Naive thymus-derived CD8-positive, alpha-beta T cell (primary cell): Measurements from ENCODE around the gene CTIF. TPM values are rescaled to one million over a fixed set of nuclear protein-coding genes. Genes with fewer than 3 reads are reported as not detected.
A peak's percentile ranks its signal among the peaks of the same experiment; 100 is the strongest.

Experiments
- ATAC-seq, 2 donors: fragments of 150-1000 bp; cut with Tn5 transposase in 1 of 2; sonication (Bioruptor Pico), chemical (Tn5 transposase) in 1 of 2; 1 replicate in 1 of 2; 2 replicates in 1 of 2; pipeline ENCODE4 v1.10.0; 2021; ENCODE audit warnings: mild to moderate bottlenecking in 2 of 2, moderate library complexity in 2 of 2
- POLR2A ChIA-PET: fragments of 350-600 bp; sonication (Branson Sonifier 250); formaldehyde crosslinking; loops from one replicate; lab custom pipeline; 2021; ENCODE audit warnings: antibody characterized with exemption; lab: Charles Lee
- DNase-seq, 10 donors: peaks; one replicate each; pipeline versions ENCODE4 v3.0.0 to v3.0.0-alpha.2; 2020 to 2022
- H3K27ac Mint-ChIP-seq, 10 donors: one replicate each; pipeline ENCODE4 v1.8.0; 2020 to 2022; ENCODE audit warnings: mild to moderate bottlenecking in 10 of 10, mixed read lengths in 10 of 10, moderate library complexity in 4 of 10, inconsistent platforms in 1 of 10
- H3K27me3 Mint-ChIP-seq, 5 donors: one replicate each; pipeline ENCODE4 v1.8.0; 2021 to 2022; ENCODE audit warnings: mixed read lengths in 5 of 5
- H3K36me3 Mint-ChIP-seq, 3 donors: one replicate each; pipeline ENCODE4 v1.8.0; 2020 to 2022; ENCODE audit warnings: mixed read lengths in 3 of 3, mild to moderate bottlenecking in 2 of 3, inconsistent platforms in 1 of 3
- H3K4me1 Mint-ChIP-seq, 4 donors: one replicate each; pipeline ENCODE4 v1.8.0; 2021 to 2022; ENCODE audit warnings: mixed read lengths in 4 of 4
- H3K4me3 Mint-ChIP-seq, 10 donors: one replicate each; pipeline ENCODE4 v1.8.0; 2020 to 2022; ENCODE audit warnings: mild to moderate bottlenecking in 10 of 10, mixed read lengths in 10 of 10, moderate library complexity in 6 of 10, inconsistent platforms in 1 of 10
- H3K9me3 Mint-ChIP-seq, 9 donors: one replicate each; pipeline ENCODE4 v1.8.0; 2020 to 2022; ENCODE audit warnings: mixed read lengths in 9 of 9, mild to moderate bottlenecking in 3 of 9, inconsistent platforms in 1 of 9, moderate library complexity in 1 of 9
- polyA plus RNA-seq, 3 donors: library from polyadenylated mRNA; unstranded; fragments of 300-500 nt; fragmentation: Illumina TruSeq; gene quantifications; one replicate each; pipeline ENCODE4 v1.2.3, GENCODE V29; 2021
- total RNA-seq, 8 experiments: library from RNA in 2 of 8; stranded (reverse) in 2 of 8; gene quantifications; one replicate each; pipeline ENCODE4 v1.2.3 and lab custom pipeline; 2021 to 2026

CTIF gene
- total and polyA plus RNA-seq, 5 experiments from 2014 or later, result 0.06 to 3.4 (median 2.0) TPM; not detected in 2

GRCh38 chr18:48605408-48605845, 66.6 kb downstream of the CTIF start:
- Mint-ChIP-seq H3K9me3 (peaks cover 0 to 10% (median 0%) of the 10 kb centered on the region in 9 donors), H3K27me3 (peaks cover 0 to under 1% (median 0%) of the 10 kb centered on the region in 5 donors), H3K27ac (no peak overlapping the region), H3K4me1 (no peaks in the 10 kb centered on the region), H3K36me3 (no peaks in the 10 kb centered on the region), H3K4me3 (no peak overlapping the region)
- ATAC-seq (no peak), DNase-seq (no peak)
- POLR2A ChIA-PET, result no interaction called here

DNA sequence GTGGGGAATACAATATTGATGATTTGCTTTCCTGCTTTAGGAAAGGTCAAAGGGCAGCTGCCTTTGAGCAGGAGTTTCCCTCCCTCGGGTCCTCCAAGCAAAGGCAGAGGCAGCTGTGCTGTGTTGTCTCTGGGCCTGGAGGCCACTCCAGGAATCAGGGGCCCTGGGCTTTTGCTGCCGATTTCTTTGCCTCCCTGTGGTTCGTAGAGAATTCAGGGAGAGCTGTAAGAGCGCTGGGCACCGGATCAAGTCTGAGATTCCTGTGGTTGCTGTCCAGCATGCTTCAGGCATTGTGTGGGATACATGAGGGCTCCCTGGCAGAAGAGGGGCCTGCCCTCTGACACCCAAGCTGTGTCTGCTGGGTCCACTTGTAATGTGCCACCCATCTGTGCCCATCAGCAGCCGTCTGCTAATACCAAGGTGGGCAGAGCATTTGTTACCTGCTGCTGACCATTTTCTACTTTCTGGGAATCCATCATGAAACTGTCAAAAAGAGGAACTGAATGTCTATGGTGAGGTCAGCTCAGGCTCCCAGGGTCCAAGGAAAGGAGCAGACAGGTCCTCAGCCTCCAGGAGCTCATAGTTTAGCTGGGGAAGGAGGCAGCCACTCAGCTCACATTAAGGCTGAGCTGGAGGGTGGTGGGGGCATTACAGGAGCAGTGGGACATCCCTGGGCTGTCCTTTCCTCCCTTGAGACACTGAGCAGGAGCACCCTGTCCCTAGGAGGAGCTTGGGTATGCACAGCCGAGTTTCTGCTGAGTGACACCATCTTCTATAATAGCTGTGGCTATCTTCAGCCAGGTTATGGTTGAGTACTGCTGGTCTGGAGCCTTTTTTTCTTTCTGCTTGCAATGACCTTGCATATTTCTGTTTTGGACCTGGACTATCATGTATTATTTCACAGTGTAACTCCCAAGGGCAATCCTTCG, 68.5 kb downstream of the CTIF start:
- DNase-seq, result no peak
- Mint-ChIP-seq H3K27ac (no peak overlapping the region), H3K9me3 (peaks cover 0 to 10% (median 0%) of the 10 kb centered on the region in 9 donors), H3K36me3 (no peaks in the 10 kb centered on the region), H3K4me3 (no peak overlapping the region), H3K4me1 (no peaks in the 10 kb centered on the region), H3K27me3 (peaks cover 0 to 2% (median 0%) of the 10 kb centered on the region in 5 donors)
- POLR2A ChIA-PET, result no interaction called here
- ATAC-seq, result no peak

GRCh38 chr18:48608581-48608980, 69.8 kb downstream of the CTIF start:
- Mint-ChIP-seq H3K27ac (no peak overlapping the region), H3K36me3 (no peaks in the 10 kb centered on the region), H3K4me1 (no peaks in the 10 kb centered on the region), H3K9me3 (no peaks in the 10 kb centered on the region), H3K27me3 (peaks cover 0 to 2% (median 0%) of the 10 kb centered on the region in 5 donors), H3K4me3 (no peak overlapping the region)
- DNase-seq, result no peak
- POLR2A ChIA-PET, result no interaction called here
- no peak for ATAC-seq

GRCh38 chr18:48609114-48609513, 70.3 kb downstream of the CTIF start:
- peaks cover 0 to 2% (median 0%) of the 10 kb centered on the region in 5 donors for H3K27me3 Mint-ChIP-seq
- H3K9me3 Mint-ChIP-seq, result no peaks in the 10 kb centered on the region
- no peak for DNase-seq
- no peak for ATAC-seq
- H3K36me3 Mint-ChIP-seq, result no peaks in the 10 kb centered on the region
- H3K4me1 Mint-ChIP-seq, result no peaks in the 10 kb centered on the region
- no peak overlapping the region for H3K4me3 Mint-ChIP-seq
- H3K27ac Mint-ChIP-seq, result peak overlapping the region in 1 of 10 donors; percentile 61
- POLR2A ChIA-PET, result no interaction called here

GRCh38 chr18:48609820-48610815, 71.3 kb downstream of the CTIF start:
- no peak overlapping the region for H3K27ac Mint-ChIP-seq
- H3K27me3 Mint-ChIP-seq, result peaks cover 0 to 2% (median 0%) of the 10 kb centered on the region in 5 donors
- DNase-seq (no peak), ATAC-seq (no peak)
- H3K4me3 Mint-ChIP-seq, result no peak overlapping the region
- H3K36me3 Mint-ChIP-seq, result no peaks in the 10 kb centered on the region
- POLR2A ChIA-PET, result no interaction called here
- H3K9me3 Mint-ChIP-seq, result no peaks in the 10 kb centered on the region
- H3K4me1 Mint-ChIP-seq, result no peaks in the 10 kb centered on the region

- POLR2A ChIA-PET, result no interaction called here
- Mint-ChIP-seq H3K36me3 (no peaks in the 10 kb centered on the region), H3K4me1 (no peaks in the 10 kb centered on the region), H3K9me3 (no peaks in the 10 kb centered on the region), H3K27me3 (peaks cover 0 to 2% (median 0%) of the 10 kb centered on the region in 5 donors), H3K4me3 (no peak overlapping the region), H3K27ac (no peak overlapping the region)
- DNase-seq (no peak), ATAC-seq (no peak)
Measured at GRCh38 chr18:48611203-48611602, 72.4 kb downstream of the CTIF start.

DNA sequence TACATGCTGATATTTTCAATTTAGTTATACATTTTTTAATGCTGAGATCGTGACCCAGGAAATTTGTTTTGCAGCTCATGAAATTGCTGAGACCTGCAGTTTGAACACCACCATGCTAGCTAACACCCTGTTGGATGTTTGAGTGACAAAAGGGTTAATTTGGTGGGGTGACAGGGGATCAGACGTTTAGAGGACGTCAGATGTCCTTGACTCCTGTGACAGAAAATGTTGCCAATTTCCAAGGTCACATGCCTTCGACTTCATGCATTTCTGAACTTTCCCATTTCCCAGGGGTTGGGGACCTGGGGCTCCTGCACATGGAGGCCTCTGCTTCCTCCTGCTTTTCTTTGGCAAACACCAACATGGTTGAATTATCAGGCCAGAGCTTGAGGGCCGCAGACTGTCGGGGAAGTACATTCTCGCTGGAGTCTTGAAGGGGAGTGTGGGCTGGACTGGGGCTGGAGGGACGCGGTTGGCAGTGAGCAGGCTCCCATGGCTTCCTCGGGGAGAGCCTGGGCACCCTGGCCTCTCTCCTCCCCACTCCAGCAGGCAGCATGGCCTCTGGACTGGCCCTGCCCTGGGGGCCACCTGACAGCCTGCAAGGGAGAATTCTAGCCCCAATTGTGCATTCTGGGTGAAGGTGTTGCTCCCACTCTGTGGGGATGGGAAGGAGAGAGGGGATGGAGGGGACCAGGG, 73.1 kb downstream of the CTIF start:
- H3K36me3 Mint-ChIP-seq, result no peaks in the 10 kb centered on the region
- ATAC-seq (no peak), DNase-seq (no peak)
- POLR2A ChIA-PET, result no interaction called here
- H3K4me3 Mint-ChIP-seq, result no peak overlapping the region
- H3K27me3 Mint-ChIP-seq, result peaks cover 0 to 2% (median 0%) of the 10 kb centered on the region in 5 donors
- H3K27ac Mint-ChIP-seq, result no peak overlapping the region
- no peaks in the 10 kb centered on the region for H3K4me1 Mint-ChIP-seq
- H3K9me3 Mint-ChIP-seq, result no peaks in the 10 kb centered on the region

DNA sequence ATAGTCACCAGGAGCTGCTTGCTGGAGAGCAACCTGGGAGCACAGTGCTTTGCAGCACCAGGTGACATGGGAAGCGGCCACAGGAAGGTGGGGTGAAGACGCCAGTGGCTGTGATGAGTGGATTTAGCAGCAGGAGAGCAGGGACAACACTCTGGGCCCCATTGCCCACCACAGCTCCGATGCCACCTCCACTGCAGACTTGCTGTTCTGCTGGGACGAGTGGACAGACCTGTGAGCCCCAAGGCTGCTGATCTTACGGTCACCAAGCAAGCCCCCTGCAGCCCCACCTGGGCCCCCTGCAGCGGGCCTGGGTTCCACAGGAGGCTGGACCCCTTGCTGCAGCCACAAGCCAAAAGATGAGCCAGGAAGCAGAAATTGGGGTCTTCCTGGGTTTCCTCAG, 73.7 kb downstream of the CTIF start:
- no peak overlapping the region for H3K4me3 Mint-ChIP-seq
- H3K9me3 Mint-ChIP-seq, result no peaks in the 10 kb centered on the region
- POLR2A ChIA-PET, result no interaction called here
- peaks cover 0 to 2% (median 0%) of the 10 kb centered on the region in 5 donors for H3K27me3 Mint-ChIP-seq
- H3K4me1 Mint-ChIP-seq, result no peaks in the 10 kb centered on the region
- H3K36me3 Mint-ChIP-seq, result no peaks in the 10 kb centered on the region
- H3K27ac Mint-ChIP-seq, result no peak overlapping the region
- DNase-seq (no peak), ATAC-seq (no peak)

GRCh38 chr18:48612917-48613316, 74.1 kb downstream of the CTIF start:
- DNase-seq (no peak), ATAC-seq (no peak)
- no peak overlapping the region for H3K27ac Mint-ChIP-seq
- POLR2A ChIA-PET, result no interaction called here
- peaks cover 0 to 2% (median 0%) of the 10 kb centered on the region in 5 donors for H3K27me3 Mint-ChIP-seq
- H3K36me3 Mint-ChIP-seq, result no peaks in the 10 kb centered on the region
- no peak overlapping the region for H3K4me3 Mint-ChIP-seq
- no peaks in the 10 kb centered on the region for H3K9me3 Mint-ChIP-seq
- no peaks in the 10 kb centered on the region for H3K4me1 Mint-ChIP-seq

DNA sequence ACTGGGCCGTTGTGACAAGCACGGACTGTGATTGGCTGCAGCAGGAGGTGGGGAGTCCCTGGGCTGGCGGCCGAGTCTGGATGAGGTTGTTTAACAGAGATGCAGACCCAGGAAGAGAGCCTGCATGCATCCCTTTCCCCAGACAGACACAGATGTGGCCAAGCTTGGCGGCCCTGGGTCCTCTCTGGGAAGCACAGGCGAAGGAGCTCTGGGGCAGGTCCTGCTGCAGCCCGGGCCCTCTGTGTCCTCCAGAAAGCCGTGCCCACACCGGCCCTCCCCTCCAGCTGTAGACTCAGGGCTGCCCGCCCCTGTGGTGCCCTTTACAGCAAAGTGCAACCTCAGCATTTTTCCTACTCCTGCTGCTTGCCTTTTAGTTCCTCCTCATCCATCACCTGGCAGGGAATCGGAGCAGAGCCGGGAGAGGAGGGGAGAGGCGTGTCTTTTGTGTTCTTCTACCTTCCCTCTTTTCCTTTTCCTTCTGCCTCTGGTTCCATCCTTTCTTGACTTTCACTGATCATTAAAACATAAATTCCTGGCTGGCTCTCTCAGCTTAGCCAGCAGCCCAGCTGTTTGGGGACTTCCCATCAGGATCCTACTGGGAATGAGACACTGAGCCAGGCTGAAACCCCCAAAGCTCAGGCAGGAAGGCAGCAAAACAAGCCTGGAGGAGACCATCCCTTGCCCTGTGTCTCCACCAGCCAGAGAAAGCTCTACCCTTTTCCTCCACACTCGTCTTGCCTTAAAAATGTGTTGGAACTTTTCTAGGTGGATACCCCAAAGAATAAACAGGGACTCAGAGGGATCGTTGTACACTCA, 75.0 kb downstream of the CTIF start:
- H3K9me3 Mint-ChIP-seq, result no peaks in the 10 kb centered on the region
- no peak overlapping the region for H3K4me3 Mint-ChIP-seq
- ATAC-seq (no peak), DNase-seq (no peak)
- no peak overlapping the region for H3K27ac Mint-ChIP-seq
- POLR2A ChIA-PET, result no interaction called here
- H3K36me3 Mint-ChIP-seq, result no peaks in the 10 kb centered on the region
- H3K4me1 Mint-ChIP-seq, result no peaks in the 10 kb centered on the region
- H3K27me3 Mint-ChIP-seq, result peaks cover 0 to 2% (median 0%) of the 10 kb centered on the region in 5 donors

DNA sequence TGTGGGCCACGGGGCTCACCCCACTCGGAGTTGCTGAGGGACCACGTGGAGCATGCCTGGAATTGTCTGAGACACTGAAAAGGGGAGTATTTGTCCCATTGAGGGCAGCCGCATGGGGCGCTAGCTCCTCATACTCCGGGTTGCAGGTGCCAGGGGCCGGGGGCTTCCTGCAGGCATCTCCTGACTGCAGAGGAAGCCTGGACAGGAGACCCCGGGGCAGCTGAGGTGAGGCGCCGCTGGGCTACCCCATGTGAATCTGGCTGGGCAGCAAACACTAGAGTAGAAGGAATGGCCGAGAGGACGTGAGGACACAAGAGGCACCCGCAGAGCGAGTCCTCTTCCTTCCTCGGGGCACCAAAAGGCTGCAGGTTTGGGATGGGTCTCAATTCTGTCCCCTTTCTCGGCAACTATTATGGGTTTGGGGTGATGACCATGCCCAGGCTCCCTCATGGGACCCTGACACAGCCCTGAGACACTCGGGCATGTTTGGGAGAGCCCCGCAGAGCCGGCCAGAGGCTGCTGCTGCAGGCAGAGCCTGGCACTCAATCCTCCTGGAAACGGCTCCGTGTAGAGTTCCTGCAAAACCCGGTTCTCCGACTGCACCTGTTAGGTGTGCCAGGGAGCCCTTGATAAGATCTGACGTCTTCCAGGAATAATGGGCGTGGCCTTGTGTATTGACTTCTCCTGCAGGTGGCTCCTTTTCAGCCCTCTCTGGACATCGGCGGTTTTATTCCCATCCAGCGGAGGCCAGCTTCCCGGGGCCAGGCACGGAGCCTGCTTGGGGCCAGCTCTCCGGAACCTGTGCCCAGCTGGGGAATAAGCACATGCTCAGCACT, 77.0 kb downstream of the CTIF start:
- H3K9me3 Mint-ChIP-seq, result no peaks in the 10 kb centered on the region
- no peaks in the 10 kb centered on the region for H3K4me1 Mint-ChIP-seq
- DNase-seq (no peak), ATAC-seq (no peak)
- peaks cover 0 to under 1% (median 0%) of the 10 kb centered on the region in 5 donors for H3K27me3 Mint-ChIP-seq
- POLR2A ChIA-PET, result no interaction called here
- no peak overlapping the region for H3K27ac Mint-ChIP-seq
- no peak overlapping the region for H3K4me3 Mint-ChIP-seq
- no peaks in the 10 kb centered on the region for H3K36me3 Mint-ChIP-seq
